NCI-H128 (cell line): ENCODE data around the gene ANKS1B.
"Not testable (repeated sequence)": the region's sequence is repeated elsewhere in the genome, so short reads cannot be mapped to it uniquely, and the experiment has no call there.

Experiments
- DNase-seq: peaks from one replicate; lab custom pipeline; 2025; ENCODE audit not compliant: unreplicated experiment; lab: John Stamatoyannopoulos, UW

The ANKS1B gene

GRCh38 chr12:99984271-99985128 lies at the start of gene ANKS1B:
Gene ANKS1B, minus strand, starts transcription at chr12:99984936. Its CDS starts 699 bp downstream, at chr12:99984237.
- DNase-seq = peak; percentile 41

DNA sequence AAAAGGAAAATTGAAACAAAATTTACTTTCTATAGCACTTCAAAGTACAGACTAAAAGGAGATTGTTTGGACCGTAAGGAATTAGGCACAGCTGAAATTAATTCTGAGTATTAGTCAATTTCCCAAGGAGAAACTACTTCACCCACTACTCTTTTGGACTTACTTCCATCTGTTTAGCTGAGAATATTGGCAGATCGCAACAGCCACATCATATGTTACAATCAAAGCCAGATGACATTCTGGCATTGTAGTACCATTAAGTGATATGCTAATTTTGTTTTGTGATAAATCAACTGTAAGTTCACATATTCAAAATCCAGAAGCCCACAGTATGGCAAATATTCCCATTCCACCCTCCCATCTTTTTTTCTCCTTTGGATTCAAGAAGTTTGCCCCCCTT lies 47.1 kb upstream of the ANKS1B start:
- DNase-seq = no peak

DNA sequence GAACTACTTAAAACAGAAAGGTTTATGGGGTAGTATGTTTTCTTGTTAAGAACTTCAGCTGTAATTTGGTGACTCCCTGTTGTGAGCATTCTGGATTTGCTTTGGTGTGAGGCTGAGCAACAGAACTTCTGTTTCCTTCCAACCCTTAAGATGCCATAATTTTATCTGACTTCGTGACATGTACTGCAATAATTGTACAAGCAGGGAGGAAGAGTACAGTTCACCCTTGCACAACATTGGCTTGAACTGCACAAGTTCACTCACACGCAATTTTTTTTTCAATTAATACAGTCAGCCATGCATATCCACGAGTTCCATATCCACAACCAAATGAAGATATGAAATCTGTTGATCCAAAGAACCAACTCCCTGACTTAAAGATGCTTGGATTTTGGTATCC lies 42.9 kb upstream of the ANKS1B start:
- no peak for DNase-seq

GRCh38 chr12:100026241-100026640 lies 41.5 kb upstream of the ANKS1B start:
- no peak for DNase-seq

DNA sequence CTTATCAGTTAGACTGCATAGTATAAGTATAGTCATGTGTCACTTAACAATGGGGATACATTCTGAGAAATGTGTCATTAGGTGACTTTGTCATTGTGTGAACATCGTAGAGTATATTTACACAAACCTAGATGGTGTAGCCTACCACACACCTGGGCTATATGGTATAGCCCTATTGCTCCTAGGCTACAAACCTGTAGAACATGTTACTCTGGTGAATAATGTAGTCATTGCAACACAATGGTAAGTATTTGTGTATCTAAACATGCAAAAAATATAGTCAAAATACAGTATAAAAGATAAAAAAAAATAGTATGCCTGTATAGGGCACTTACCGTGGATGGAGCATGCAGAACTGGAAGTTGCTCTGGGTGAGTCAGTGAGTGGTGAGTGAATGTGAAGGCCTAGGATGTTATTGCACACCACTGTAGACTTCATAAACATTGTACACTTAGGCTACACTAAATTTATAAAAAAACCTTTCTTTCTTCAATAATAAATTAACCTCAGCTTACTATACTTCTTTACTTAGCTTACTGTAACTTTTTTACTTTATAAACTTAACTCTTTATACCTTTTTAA lies 40.3 kb upstream of the ANKS1B start:
- DNase-seq = no peak

- DNase-seq = no peak
Measured at GRCh38 chr12:100020370-100020769, 35.6 kb upstream of the ANKS1B start.

DNA sequence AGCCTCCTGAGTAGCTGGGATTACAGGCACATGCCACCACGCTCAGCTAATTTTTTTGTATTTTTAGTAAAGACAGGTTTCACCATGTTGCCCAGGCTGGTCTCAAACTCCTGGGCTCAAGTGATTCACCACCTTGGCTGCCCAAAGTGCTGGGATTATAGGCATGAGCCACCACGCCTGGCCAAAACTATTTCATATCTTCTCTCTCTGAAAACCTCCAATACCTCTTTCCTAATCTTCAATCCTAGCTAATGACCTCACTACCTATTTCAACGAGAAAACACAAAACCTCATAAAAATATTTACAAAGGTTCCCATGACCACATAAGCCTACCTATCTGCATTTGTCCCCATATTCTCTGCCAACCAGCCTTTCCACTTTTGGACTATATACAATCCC lies 32.3 kb upstream of the ANKS1B start:
- no peak for DNase-seq

DNA sequence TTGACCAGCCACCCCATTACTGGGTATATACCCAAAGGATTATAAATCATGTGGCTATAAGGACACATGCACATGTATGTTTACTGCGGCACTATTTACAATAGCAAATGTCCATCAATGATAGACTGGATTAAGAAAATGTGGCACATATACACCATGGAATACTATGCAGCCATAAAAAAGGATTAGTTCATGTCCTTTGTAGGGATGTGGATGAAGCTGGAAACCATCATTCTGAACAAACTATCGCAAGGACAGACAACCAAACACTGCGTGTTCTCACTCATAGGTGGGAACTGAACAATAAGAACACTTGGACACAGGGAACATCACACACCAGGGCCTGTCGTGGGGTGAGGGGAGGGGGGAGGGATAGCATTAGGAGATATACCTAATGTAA lies 31.6 kb upstream of the ANKS1B start:
- DNase-seq = not testable (repeated sequence)

DNA sequence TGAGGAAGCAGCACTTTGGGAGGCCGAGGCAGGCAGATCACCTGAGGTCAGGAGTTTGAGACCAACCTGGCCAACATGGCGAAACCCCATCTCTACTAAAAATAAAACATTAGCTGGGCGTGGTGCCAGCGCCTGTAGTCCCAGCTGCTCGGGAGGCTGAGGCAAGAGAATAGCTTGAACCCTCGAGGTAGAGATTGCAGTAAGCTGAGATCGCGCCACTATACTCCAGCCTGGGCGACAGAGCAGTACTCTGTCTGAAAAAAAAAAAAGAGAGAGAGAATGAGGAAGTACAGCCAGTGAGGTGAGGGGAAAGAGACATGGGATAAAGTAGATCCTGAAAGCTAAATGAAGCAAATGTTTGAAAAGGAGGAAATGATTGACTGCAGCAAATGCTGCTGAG lies 21.1 kb upstream of the ANKS1B start:
- not testable (repeated sequence) for DNase-seq

GRCh38 chr12:99997806-99998205 lies 13.1 kb upstream of the ANKS1B start:
- no peak for DNase-seq

DNA sequence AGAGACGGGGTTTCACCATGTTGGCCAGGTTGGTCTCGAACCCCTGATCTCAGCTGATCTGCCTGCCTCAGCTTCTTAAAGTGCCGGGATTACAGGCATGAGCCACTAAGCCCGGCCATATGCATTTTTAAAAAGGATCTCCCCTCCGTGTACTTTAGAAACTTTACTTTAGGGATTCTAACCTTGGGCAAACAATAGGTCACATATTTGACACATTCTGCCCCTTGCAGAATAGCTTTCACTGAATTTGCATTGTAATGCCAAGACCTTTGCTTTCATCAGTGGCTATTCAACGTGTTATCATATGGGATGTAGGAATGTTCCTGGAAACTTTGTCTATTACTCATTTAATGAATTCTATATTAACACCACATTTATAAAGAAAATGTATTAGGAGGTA lies 11.4 kb upstream of the ANKS1B start:
- DNase-seq = no peak

DNA sequence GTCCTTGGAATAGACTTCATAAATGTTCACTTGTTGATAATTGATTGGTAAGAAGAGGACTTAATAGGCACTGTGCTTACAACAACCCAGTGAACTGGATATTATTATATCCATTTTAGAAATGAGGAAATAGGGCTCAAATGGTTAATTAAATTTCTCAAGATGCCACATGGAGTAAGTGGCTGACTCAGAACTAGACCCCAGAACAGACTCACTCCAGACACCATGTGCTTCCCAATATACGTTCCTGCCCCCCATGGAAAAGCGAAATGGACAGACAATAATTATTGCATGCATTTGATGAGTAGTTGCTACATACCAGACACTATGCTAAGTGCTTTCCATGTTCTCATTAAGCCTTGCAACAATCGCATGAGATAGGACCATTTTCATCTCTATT lies 895 bp upstream of the ANKS1B start:
- DNase-seq = no peak

GRCh38 chr12:99985129-99985570 lies 414 bp upstream of the ANKS1B start:
- DNase-seq = no peak

- DNase-seq = no peak
Measured at GRCh38 chr12:99983456-99984258, 1.1 kb downstream of the ANKS1B start.

DNA sequence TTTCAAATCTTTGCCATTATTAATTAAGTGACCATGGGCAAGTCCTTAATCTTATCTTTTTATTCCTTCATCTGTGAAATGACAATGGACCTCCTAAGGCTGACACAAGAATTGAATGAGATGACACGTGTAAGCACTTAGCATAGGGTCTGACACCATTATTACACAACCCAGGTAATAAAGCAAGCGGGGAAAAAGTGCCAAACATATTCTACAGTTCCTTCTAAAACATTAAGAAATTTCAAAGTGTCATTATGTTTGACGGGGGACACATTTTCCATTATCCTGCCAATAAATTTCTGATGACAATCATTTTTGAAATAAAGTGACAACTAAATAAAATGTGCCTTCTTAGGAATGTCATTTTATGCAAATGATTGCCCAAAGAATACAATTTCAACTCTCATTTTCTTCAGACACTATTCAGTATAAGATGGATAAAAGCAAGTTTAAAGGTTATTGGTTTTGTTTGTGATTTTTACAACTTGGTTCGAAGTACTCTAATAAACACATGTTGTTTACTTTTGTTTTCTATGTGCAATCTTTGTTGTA lies 3.0 kb downstream of the ANKS1B start:
- DNase-seq = no peak

GRCh38 chr12:99979471-99979870 lies 5.3 kb downstream of the ANKS1B start:
- no peak for DNase-seq

- no peak for DNase-seq
Measured at GRCh38 chr12:99978152-99978551, 6.6 kb downstream of the ANKS1B start.

DNA sequence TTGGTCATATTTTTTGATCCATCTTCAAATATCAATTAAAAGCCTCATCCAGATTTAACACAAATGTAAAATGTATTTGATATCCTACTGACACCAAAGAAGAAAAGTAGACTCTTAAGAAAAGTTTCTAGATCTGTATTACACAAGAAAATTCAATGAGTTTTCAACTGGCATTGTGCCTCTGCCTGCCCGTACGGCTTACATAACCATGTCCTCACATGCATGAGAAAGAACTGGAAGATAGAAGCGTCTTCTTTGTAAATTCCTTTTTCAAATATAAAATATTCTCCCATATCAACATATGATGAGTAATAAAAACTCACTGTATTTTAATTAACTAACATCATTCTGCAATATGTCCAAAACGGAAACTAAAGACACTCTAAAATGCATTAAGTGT lies 7.2 kb downstream of the ANKS1B start:
- DNase-seq = no peak

DNA sequence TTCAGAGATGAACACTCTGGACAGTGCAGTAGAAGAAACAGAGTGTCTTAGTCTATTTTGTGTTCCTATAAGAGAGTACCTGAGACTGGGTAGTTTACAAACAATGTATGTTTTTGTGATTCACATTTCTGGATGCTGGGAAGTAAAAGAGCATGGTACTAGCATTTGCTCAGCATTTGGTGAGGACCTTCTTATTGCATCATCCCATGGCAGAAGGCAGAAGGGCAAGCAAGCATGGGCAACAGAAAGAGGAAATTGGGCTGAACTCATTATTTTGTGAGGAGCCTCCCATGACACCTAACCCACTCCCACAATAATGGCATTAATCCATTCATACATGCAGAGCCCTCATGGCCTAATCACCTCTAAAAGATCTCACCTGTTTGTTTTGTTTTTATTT lies 8.0 kb downstream of the ANKS1B start:
- no peak for DNase-seq

DNA sequence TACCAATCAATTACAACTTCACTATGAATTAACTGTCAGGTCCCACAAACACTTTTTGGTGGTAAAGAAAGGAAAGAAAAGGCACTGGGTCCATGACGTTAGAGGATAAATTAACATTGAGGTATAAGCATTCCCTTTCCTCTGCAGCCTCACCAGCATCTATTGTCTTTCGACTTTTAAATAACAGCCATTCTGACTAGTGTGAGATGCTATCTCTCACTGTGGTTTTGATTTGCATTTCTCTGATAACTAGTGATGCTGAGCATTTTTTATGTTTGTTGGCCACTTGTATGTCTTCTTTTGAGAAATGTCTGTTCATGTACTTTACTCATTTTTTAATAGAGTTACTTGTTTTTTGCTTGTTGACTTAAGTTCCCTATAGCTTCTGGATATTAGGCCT lies 9.4 kb downstream of the ANKS1B start:
- DNase-seq = no peak

GRCh38 chr12:99974146-99974545 lies 10.6 kb downstream of the ANKS1B start:
- no peak for DNase-seq
